Sciatic nerve (tissue), 2 donors: ENCODE results near the gene TSC2. TPM values are rescaled to one million over a fixed set of nuclear protein-coding genes. Genes with fewer than 3 reads are reported as not detected.
A peak's percentile ranks its signal among the peaks of the same experiment; 100 is the strongest.

Experiments
- ATAC-seq: fragments of 200-7000 bp; cut with Tn5 transposase; one replicate; pipeline ENCODE4 v1.9.1; 2020; ENCODE audit warnings: mild to moderate bottlenecking, moderate library complexity
- DNase-seq: peaks from one replicate; pipeline ENCODE4 v3.0.0-alpha.2; 2020; ENCODE audit warnings: low spot score
- intact Hi-C: fragments of 100-400 bp; cut with DNase I; formaldehyde crosslinking; loops from one replicate; pipeline ENCODE4 v1.14.2; 2022
- total RNA-seq: library from RNA; stranded (reverse); fragmentation: NEBNext Ultra II Directional; extraction: Animal tissue kit (Norgen Biotek cat#: 25700); gene quantifications from one replicate; pipeline ENCODE4 v1.2.1, GENCODE V29; 2021
- donor health status: DM: no; HTN: no; CAD: no.
- donor health status: DM: no; HTN: no; CAD: no.

Gene TSC2
- total RNA-seq, 1 donor from 2014 or later = 156 TPM

GRCh38 chr16:2078096-2078495 is 30.3 kb downstream of the TSC2 start:
- DNase-seq (no peak), ATAC-seq (no peak)
- intact Hi-C loops = no loop called here

GRCh38 chr16:2078691-2079090 is 30.9 kb downstream of the TSC2 start:
- DNase-seq = no peak
- intact Hi-C loops = no loop called here
- ATAC-seq = no peak

- ATAC-seq = no peak
- no peak for DNase-seq
- intact Hi-C loops = no loop called here
Measured at GRCh38 chr16:2079311-2079800, 31.6 kb downstream of the TSC2 start.

- no peak for DNase-seq
- ATAC-seq = no peak
- intact Hi-C loops = no loop called here
Measured at GRCh38 chr16:2079991-2080390, 32.2 kb downstream of the TSC2 start.

- ATAC-seq = no peak
- no peak for DNase-seq
- intact Hi-C loops = no loop called here
Measured at GRCh38 chr16:2081201-2082084, 33.7 kb downstream of the TSC2 start.

GRCh38 chr16:2082171-2082982 is 34.6 kb downstream of the TSC2 start:
- ATAC-seq = peak; percentile 30
- DNase-seq = no peak
- intact Hi-C loops = no loop called here

- intact Hi-C loops = no loop called here
- DNase-seq (no peak), ATAC-seq (no peak)
Measured at GRCh38 chr16:2082983-2083364, 35.2 kb downstream of the TSC2 start.

GRCh38 chr16:2083409-2083808 is 35.6 kb downstream of the TSC2 start:
- intact Hi-C loops = no loop called here
- ATAC-seq (no peak), DNase-seq (no peak)

GRCh38 chr16:2083876-2084780 is 36.3 kb downstream of the TSC2 start:
- ATAC-seq (no peak), DNase-seq (no peak)
- intact Hi-C loops = no loop called here

GRCh38 chr16:2084895-2085625 is 37.3 kb downstream of the TSC2 start:
- intact Hi-C loops = no loop called here
- DNase-seq (no peak), ATAC-seq (no peak)

GRCh38 chr16:2085669-2086068 is 37.9 kb downstream of the TSC2 start:
- DNase-seq = no peak
- intact Hi-C loops = no loop called here
- no peak for ATAC-seq

- intact Hi-C loops = no loop called here
- no peak for DNase-seq
- ATAC-seq = no peak
Measured at GRCh38 chr16:2086106-2086742, 38.4 kb downstream of the TSC2 start.

GRCh38 chr16:2086812-2087747 is 39.3 kb downstream of the TSC2 start:
- intact Hi-C loops = no loop called here

GRCh38 chr16:2087748-2088631 is 40.2 kb downstream of the TSC2 start:
- intact Hi-C loops = no loop called here
- DNase-seq (no peak), ATAC-seq (no peak)

More at GRCh38 chr16:2086812-2087747, 39.3 kb downstream of the TSC2 start:
- ATAC-seq (no peak), DNase-seq (no peak)

GRCh38 chr16:2088759-2089358 is 41.1 kb downstream of the TSC2 start:
- intact Hi-C loops = no loop called here
- ATAC-seq (no peak), DNase-seq (no peak)
